Dedifferentiated amniotic fluid mesenchymal stem cell (primary cell): ENCODE data around the gene SNAPC2.
"Not testable (repeated sequence)": the region's sequence is repeated elsewhere in the genome, so short reads cannot be mapped to it uniquely, and the experiment has no call there.

Experiments used
- DNase-seq: peaks from one replicate; pipeline ENCODE4 v3.0.0-alpha.2; 2016; ENCODE audit errors: extremely low spot score

SNAPC2 gene

DNA sequence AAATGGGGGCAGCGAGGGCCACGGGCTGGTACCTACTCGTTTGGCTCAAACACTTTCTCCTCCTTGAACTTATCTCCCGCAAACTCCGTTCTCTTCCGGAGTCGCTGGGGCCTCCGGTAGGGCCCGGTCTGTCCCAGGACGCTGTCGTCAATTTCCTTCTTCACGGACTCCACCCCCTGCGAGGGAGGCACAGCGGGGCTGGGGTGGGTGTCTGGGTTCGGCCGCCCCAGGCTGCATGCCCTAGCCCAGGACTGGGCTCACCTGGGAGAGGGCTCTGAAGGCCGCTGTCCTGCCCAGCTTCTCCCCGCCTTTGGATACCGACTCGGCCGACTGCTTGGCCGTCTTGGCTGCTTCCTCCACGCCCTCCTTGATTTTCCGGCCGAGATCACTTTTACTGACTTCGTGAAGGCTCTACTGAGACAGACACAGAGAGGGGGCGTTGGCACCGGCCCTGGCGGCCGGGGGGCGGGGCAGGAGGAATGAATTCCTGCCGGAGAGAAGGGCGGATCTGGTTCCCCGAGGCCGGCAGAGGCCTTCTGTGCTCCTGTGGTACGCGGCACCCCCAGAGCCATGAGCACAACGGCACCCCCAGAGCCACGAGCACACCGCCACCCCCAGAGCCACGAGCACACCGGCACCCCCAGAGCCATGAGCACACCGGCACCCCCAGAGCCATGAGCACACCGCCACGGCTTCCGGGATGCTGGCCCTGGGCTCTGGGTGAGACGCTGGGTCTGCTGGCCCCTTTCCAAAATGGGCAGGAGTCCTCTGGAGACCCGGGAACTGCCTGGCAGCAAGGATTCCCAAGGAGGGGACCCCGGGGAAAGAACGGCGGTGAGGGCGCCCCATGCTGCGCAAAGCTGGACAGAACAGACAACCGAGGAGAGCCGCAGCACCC, 13.9 kb downstream of the SNAPC2 start:
- DNase-seq = no peak

DNA sequence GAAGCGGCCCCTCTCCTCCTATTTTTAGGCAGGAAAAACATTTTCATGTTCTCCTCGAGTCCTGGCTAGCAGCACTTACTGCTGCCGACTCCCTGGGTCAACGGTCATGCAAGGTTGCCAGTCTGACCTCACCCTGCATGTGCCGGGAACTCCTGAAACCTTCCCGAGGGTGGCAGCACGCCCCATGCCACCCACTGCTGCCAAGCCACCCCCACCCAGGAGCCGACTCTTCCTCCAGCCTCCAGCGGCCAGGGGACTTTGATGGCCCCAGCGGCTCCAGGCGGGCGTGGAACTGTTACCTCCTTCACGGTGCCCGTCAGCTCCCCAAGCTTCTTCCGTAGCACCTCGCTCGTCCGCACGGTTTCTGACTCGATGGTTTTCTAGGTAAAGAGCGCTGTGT, 14.6 kb downstream of the SNAPC2 start:
- no peak for DNase-seq

DNA sequence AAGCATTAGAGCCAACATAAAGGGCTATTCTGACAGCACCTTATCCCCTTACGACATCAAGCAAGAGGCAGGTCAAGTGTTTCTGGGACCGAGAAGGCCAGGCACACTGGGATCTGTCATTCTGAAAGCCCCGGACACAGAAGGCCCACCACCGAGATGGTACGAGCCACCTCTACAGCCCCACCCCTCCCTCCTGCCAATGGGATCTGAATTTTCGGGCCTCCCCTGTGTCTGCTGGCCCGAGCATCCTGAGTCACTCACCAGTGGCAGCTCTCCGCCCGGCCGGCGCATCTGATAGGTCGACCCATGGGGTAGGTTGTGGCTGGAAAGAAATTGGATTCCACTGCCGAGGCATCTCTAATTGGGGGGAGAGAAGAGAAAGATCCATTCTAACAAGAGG, 20.7 kb downstream of the SNAPC2 start:
- no peak for DNase-seq

DNA sequence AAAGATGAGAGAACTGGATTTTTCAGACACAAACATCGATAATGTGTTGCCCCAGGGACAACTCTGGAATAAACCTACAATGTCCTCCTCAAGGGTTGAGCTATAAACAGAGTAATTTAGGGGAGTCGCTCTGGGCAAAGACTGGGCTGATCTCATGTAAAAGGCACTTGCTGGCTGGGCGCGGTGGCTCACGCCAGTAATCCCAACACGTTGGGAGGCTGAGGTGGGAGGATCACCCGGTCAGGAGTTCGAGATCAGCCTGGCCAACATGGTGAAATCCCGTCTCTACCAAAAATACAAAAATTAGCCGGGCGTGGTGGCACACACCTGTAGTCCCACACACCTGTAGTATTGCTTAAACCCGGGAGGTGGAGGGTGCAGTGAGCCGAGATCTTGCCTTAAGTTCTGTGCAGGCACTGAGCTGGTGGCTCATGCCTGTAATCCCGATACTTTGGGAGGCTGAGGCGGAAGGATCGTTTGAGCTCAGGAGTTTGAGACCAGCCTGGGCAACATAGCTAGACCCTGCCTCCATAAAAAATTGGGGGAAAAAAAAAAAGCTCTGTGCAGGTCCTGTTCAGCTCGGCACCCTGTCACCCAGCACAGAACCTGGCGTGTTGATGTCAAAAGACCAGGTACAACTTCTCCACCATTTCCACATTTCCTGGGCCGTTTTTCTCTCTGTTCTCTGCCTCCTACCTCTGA, 21.9 kb downstream of the SNAPC2 start:
- no peak for DNase-seq

DNA sequence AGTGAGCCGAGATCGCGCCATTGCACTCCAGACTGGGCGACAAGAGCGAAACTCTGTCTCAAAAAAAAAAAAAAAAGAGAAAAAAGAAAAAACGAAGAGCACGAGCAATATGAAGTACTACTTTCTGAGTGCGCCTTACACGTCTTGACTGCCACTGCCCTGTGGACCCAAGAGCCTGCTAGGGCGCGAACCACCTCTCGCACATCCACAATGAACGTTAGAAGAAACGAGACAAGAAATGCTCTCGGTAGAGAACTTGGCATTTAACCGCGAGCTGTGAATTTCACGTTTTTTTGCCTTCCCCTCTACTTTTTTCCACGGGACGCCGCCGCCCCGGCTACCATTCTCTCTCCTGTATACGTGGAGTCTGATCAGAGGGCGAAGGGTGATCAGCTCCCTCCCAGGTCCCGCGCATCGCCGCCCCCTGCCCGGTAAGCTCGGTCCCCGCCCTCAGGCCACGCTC, 22.9 kb downstream of the SNAPC2 start:
- DNase-seq = no peak

DNA sequence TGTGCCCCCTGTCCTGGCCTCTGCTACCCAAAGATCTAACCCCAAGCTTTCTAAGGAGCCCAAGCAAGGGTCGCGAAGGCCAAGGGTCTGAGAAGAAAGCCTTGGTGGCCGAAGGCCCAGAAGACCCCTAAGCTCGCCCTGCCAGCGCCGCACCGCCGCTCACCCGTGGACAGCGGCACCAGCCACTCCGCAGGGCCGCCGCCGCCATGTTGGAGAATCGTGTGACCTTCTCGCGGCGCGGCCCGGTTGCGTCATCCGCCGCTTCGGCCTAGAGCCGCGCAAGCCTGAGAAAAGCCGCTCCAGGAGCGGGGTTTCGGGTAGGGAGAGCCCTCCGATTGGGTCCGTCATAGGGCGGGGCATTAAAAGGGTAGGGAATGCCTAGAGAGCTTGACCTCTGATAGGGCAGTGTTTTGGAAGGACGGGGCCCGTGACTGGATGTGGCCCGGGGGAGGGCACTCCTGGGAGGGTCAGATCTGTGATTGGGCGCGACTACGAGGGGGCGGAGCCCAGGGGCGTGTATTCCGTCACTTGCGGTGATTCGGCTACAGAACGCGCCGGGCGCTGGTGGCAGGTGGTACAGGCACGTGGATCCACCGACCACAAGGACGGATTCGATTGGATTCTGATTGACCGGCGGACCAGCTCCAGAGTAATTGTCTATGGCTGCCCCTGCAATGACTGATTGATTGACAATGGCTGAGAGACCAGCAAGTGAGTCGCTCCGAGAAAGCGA, 23.5 kb downstream of the SNAPC2 start, which contains the start of gene TIMM44:
TSS of gene TIMM44 (minus strand) at position 223 of the 733 bp plus-strand sequence. CDS start at position 208, 15 bp downstream.
- peak; percentile 99 for DNase-seq

DNA sequence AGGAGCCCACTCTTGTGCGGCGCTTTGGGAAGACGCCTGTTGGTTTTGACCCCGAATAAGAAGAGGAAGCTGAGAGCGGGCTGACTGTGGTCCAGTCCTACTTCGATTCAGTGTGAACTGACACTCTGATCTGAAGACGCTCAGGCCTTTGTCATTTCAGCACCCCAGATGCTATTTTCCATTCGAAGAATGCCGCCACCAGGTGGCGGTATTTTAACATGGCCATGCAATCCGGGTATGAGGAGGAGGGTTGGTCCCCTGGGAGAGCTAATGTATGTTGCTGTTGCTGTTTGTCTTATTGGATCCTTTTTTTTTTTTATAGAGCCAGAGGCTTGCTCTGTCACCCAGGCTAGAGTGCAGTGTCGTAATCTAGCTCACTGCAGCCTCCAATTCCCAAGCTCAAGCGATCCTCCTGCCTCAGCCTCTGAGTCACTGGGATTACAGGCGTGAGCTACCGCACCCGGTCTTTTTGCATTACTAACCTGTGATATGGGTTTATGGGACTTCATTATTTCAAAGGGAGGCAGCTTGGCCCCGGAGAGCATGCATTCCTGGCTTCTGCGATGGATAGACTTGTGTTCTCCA, 24.1 kb downstream of the SNAPC2 start:
- peak; percentile 95 for DNase-seq

DNA sequence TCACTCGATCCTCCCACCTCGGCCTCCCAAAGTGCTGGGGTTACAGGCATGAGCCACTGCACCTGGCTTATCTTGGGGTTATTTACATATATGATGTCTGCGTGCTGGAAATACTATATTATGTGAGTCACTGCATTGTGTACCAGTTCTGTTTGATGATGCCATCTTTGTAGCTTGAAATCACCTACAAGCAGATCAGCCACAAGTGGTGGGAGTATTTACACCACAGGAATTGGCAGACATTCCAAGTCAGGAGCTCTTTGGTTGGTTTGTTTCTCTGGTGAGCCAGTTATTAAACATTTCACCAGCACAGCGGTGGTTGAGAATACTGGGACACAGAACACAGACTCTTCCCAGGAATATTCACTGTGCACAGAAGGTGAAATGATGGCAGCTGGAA, 27.8 kb downstream of the SNAPC2 start:
- no peak for DNase-seq

DNA sequence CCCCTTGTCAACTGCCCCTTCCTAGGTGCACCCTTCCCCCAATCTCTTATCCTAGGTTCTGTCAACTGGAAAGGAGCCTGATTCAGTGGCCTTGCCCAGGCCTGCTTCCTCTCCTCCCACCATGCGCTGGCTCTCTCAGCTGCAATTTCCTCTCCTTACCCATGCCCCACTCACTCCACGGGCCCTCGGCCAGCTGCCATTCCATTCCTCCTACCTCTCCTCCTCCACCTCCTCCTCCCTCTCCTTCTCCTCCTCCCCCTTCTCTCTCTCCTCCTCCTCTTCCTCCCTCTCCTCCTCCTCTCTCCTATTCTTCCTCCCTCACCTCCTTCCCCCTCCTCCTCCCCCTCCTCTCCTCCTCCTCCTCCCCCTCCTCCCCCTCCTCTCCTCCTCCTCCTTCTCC, 32.9 kb downstream of the SNAPC2 start:
- DNase-seq = no peak

DNA sequence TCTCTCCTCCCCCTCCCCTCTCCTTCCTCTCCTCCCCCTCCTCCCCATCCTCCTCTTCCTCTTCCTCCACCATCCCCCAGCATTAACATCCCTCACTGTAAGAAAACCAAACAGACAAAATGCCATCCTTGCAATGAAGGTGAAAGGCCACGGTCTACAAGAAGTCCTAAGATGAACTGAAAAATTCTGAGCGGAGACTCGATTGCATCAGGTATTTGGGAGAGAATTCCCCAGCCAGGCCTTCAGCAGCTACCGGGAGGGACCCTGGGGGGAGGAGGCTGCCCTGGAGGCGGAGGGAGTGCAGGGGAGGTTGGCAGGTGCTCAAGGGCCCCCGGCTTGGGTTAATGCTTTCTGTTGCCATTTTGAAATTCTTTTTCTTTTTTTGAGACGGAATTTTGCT, 33.4 kb downstream of the SNAPC2 start:
- no peak for DNase-seq

DNA sequence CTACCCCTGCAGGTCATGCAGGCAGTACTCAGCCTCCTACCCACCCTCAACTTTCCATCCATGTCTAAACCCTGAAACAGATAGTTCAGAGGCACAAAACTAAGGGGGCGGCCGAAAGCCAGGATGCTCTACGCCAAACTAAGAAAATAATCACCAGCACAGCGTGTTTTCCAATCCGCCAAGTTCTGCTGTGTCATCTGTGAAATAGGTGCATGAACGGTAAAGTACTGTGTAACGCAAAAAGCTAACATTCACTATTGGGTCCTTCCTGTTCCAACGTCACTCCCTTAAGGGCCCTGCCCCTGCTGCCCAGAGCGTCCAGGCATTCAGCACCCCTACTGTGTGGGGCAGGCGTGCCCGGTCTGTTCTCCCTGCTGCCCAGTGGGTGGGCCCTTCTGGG, 35.6 kb downstream of the SNAPC2 start:
- DNase-seq = no peak

DNA sequence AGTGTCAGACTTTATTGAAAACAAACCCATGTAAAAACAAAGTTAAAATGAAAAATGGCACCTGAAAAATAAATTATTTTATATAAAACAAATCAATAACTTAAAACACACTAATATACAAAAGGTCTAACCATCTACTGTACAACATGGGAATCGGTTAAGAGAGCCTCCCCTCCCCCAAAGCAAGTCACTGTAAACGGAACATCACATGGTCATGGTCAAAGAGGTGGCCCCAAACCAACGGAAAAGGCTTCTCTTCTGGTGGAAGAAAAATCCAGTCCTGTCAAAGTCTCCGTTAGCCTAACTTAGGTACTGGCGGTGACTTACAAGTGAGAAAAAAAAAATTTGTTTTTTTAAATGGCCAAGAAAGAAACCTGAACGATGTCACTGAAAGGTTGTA, 39.1 kb downstream of the SNAPC2 start:
- DNase-seq = no peak

DNA sequence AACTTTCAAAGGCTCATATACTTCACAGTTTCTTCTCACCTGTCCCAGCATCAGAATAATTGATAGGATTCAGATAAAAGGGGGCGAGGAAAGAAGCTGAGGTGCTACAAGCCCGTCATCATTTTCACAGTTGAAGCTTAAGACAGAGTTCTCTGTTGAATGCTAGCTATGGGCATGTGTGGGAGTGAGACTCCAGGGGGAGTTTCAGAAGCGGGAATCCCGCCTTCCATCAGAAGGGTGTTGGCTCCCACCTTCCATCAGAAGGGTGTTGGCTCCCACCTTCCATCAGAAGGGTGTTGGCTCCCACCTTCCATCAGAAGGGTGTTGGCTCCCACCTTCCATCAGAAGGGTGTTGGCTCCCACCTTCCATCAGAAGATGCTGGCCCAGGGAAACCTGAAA, 40.9 kb downstream of the SNAPC2 start:
- not testable (repeated sequence) for DNase-seq

DNA sequence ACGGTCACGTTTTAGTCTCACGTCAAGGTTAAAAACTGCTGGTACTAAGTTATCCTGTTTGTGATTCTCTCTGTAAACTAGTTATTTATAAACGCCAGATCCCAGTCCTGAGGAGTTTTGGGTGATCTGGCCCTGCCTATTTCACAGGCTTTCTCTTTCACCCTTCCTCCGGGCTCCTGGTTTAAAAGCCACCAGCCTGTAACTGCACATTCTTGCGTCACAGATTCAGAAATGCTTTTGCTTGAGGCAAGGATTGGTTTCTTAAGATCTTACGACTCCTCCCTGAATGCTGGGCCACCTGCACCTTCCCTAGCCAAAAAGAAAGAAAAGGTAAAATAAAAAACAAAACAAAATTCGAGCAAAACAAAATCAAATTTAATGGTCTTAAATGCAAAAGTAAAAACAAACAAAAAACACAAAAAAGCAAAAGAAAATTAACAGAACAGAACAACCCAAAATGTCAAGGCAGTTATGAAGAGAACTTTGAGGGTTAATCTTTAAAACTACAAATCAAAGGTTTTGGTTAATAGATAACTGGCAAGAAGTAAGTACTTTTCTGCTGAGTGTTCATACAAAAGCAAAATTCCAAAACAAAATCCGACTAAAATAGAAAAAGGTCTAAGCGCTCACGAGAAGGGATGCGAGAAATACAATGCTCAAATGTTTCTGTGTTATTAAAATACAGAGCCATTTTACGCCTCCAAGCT, 41.9 kb downstream of the SNAPC2 start:
- no peak for DNase-seq

DNA sequence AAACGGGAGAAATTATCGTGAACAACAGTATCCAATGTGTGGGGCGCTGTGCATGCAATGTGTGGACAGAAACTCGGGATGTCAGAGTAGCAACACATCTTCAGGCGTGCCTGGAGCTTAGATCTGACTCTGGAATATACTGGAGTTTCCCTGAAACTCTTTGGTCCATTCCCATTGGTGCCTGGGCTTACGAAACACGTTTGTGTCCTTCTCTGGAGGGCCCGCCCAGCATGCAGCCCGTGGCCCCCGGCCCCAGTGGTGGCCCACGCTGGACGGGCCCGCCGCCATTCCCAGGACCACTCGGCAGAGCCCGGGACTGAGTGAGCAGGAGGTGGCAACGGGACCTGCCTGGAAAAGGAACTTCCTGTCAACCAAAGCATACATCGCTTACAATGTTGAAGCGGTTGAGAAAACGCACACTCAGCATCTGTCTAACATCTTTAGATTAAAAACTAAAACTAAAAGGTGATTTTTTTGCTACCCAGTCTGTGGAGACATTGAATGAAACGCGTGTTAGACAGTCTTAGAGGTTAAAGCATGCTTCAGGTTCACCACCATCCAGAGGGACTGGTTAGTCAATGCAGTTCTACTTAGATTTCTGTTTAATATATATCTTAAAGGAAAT, 42.6 kb downstream of the SNAPC2 start:
- no peak for DNase-seq

DNA sequence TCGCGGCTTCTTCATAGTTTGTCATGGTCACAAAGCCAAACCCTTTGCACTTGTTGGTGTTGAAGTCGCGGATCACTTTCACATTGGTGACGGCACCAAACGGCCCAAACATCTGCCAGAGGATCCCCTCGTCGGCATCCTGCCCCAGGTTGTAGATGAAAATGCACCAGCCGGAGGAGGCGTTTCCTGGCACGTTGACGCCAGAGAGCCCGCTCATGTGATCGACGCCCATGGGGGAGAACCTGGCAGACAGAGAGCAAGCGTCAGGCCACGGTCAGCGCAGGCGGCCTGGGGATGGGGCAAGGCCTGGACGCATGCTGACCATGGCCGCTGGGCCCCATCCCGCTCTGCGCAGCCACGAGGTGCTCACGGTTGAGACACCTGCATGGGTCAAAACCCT, 43.4 kb downstream of the SNAPC2 start:
- DNase-seq = no peak

DNA sequence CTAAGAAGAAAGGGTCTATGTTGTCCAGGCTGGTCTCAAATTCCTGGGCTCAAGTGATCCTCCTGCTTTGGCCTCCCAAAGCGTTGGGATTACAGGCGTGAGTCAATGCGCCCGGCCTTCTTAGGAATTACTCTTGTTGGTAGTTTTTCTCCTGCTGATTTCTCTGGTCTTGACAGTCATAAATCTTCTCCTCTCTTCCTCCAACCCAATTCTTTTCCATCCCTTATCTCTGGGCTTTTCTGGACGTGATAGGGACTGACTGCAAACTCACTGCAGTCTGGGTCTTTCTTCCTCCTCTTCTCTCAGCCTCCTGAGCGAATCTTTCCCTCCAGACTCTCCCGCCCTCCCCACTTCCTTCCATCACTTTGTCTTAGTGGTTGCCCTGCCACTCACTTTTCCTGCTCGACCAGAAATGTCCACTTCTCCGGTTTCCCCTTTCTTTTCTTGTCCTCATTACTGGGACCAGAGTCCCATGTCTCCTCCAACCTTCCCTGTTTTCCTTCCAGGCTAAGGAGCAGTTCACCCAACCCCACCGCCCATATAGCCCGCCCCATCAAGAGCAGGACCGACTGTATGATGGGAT, 45.2 kb downstream of the SNAPC2 start:
- DNase-seq = no peak

DNA sequence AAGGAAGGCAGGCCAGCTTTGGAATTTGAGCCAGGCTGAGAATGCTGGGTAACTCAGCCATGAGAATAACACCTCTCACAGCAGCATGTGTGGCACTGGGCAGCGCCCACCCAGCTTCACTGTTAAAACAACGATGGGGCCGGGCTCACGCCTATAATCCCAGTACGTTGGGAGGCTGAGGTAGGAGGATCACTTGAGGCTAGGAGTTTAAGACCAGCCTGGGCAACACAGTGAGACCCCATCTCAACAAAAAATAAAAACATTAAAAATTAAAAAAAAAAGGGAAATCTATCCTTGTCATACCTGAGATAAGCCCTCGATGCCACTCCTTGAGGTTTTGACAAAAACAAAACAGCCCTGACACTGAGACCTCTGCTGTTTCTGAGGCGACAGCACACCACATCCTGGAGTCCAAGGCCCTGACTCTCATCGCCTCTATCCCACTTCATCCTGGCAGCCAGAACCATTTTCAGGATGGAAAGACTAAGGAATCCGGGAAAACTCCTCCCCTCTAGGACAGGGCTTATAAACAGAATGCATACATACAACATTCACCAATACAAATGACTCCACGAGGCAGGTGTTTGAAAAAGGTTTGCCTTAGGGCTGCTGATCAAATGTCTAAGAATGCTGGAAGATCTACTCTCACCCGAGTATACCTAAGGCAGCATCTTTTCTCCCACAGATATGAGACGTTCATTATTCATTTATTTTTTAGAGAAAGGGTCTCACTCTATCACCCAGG, 46.0 kb downstream of the SNAPC2 start:
- no peak for DNase-seq

DNA sequence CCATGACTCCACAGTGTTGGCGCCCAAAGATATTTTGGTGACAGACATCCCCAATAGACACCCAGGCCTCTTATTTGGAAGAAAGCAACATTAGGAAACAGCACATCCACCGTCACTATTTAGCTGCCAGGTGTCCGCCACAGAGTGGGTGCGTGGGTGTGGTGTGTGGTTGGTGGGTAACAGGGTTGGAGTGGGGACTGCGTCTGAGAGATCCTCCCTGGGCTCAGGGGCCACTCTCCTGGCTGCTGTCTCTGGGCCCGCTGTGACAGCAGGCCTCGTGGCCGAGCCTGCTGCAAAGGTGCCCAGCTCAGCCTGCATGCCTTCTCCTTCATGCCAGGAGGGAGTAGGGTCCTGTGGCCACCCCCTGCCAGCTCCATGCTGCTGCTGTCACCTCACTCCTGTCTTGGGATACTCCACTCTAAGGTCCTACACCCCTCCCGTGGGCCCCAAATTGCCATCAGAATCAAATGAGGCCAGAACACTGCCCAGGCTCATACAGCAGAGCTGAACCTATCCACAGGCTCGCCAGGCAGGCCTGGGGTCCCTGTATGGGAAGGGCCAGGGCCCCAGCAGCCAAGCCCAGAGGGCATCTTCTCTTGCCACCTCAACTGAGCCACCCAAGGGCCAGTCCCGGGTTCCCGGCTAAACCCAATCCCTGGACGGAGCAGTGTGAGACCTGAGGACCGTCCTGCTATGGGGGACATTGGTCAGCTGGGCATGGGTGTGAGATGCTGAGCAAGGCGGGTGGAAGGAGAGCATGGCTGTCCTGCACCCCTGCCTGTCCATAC, 48.1 kb downstream of the SNAPC2 start:
- DNase-seq = no peak
